Measurements from ENCODE around the gene PFAS.
"Not testable (repeated sequence)": the region's sequence is repeated elsewhere in the genome, so short reads cannot be mapped to it uniquely, and the experiment has no call there.

PFAS gene

DNA sequence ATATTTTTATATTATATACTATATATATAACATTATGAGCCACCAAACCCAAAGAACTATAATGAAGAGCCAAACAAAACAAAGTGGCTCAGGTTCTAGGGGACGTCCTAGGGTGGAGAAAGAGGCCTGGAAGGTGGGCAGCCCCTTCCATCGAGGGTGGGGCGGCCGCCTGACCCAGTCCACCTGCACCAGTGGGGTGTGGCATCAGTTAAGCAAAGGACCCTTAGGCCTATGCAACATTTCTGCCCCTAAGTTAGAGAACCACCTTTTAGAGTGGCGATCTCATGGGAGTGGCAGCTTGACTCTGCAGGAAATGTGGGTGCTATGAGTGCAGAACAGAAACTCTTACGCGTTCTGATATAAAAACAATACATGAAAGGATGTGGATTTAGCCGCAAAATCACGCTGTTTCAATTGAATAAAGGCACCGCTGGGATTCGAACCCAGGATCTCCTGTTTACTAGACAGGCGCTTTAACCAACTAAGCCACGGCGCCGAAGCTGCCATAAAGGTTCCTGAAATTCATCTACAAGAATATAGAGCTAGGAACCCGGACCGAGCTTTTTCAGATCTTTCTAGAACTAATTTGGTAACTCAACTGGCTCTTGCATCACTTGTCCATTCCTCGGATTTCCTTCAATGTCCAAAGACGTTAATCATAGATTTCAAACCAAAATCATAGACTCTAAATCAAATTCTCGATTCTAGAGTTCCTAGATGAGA is 23.1 kb upstream of the PFAS start:
- DNase-seq, result peak in 8 of 10 donors; percentile 26 to 85 (median 50)
- intact Hi-C loops (cut with DNase I), result no loop called here

DNA sequence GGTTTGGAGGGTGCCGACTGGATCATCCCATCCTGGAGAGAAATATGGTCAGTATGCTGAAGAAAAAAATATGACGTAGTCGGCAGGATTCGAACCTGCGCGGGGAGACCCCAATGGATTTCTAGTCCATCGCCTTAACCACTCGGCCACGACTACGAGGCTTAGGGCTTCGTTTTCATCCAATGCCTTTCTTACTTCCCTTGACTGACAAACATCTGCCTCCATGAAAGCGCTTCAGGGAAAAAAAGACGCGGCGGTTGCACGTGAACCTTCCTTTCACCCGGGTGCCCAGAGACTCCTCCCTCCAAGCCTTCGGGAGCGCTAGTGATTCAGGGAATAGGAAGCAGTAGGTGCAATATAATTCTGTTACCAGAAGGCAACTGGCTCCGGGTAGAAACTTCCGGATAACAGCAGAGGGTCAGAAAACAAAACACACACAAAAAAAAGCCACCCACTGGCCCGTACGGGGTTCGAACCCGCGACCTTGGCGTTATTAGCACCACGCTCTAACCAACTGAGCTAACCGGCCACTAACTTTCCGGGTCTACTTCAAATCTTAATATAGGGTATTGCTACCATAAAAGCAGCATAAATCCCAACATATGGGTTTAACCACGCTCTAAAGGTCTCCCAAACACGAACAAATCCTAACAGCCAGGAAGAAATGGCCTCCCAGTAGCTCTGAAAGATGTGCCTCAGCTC is 22.4 kb upstream of the PFAS start:
- intact Hi-C loops (cut with DNase I), result no loop called here
- peak; percentile 32 to 94 (median 68) for DNase-seq

DNA sequence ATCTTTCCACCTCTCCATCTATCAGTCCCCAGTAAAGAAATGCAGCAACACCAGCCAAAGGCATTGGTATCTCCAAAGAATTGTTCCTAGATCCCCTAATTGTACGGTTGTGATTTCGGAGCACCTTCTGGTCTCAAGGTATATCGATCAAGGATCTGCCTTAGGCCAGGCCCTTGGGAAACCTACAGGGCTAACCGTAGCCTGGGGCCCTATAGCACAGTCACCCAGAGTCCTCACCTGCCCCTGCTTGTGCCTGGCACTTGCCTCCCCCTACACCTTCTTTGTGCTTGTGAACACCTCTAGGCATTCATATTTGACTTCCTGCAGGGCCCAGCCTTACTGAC is 21.9 kb upstream of the PFAS start:
- DNase-seq, result peak in 2 of 10 donors; percentile 12 to 13

DNA sequence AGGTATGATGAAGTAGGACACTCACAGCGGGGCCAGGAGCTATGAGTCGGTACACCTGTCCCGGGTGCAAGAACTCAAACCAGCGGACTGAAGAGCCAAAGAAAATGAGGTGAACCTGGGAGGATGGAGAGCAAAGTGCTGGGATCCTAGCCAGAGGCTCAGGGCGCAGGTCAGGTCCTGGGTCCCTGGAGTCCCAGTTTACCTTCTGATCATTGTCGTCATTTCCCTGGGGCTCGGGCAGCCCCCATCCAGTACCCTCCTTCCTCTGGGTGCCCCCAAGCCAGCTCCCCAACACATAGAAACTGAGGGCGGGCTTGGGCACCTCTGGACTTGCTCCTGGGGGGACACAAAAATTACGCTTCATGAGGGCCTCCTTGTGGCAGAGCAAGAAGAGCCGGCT is 17.4 kb upstream of the PFAS start:
- peak in 1 of 10 donors; percentile 43 for DNase-seq
- intact Hi-C loops (cut with DNase I), result no loop called here

More for the DNA sequence above, 21.9 kb upstream of the PFAS start:
- intact Hi-C loops (cut with DNase I), result no loop called here

DNA sequence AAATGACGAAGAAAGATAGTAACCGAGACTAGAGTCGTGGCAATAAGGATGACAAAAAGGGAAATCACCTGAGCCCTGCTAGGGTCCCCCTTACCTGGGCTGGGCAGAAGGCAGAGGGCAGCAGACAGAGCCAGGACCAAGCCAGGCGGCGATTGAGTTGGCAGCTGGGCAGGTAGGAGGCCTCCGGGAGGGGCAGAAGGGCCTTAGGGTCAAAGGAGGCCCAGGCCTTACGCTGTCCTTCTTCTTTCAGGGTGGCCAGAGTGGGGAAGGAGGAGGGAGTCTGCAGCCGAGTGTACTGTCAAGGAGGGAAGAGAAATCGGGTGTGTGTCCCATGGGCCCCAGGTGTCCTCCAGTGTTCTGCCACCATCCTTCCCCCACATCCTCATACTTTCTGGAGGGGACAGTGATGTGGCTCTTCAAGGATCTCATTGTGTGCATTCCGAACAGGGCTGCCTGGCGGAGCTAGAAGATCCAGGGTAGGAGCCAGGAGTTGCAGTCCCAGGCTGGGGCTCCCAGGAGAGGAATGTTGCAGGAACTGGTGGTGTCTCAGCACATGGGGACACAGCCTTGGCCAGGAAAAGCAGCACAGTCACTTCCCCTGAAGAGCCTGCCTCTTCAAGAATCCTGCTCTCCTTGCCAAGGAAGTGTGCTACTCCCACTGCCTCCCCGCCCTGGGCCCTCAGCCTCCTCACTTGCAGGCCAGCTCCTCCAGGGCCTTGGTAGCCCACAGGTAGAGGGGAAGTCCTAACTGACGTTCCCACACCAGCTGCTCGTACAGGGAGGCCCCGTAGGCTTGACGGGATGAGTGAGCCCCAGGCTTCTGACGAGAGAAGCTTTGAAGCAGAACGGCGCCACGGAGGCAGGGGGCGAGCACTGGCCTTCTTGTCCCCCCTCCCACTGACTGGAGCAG is 14.5 kb upstream of the PFAS start:
- intact Hi-C loops (cut with DNase I), result no loop called here
- peak in 1 of 10 donors; percentile 52 for DNase-seq

DNA sequence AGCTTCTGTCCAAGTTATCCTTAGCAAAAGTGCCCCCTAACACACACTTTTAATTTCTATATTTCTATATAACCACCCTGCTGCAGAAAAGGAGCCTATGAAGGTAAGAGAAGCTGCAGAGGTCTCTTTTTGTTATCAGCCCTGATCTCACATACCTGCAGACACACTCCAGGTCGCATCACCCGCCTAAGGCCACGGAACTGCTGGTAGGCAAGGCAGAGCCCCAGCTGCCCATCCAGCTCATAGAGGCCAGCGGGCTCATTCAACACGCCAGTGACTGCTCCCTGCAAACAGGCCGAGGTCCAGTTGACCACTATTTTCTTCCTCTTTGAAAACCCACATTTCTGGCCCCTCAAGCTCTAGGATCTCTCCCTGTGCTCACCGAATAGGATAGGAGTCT is 13.4 kb upstream of the PFAS start:
- intact Hi-C loops (cut with DNase I), result no loop called here
- peak in 1 of 10 donors; percentile 32 for DNase-seq

DNA sequence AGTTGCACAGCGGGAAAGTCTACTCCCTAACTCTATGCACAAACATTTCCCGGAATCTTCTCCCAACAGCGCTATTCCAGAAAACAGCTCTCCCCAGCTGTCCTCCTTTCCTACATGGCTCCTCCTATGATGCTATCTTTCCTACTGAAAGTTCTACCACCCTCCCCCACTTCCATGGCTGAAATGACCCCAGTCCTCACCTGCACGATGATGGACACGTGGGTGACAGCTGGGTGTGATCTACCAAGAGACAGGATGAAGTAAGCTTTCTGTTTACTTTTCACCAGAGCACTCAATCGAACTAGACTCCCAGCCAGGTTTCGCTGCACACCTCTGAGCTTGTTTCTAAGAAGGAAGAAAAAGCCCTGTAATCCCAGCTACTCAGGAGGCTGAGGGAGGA is 11.9 kb upstream of the PFAS start:
- peak in 2 of 10 donors; percentile 1 to 2 for DNase-seq
- intact Hi-C loops (cut with DNase I), result no loop called here

DNA sequence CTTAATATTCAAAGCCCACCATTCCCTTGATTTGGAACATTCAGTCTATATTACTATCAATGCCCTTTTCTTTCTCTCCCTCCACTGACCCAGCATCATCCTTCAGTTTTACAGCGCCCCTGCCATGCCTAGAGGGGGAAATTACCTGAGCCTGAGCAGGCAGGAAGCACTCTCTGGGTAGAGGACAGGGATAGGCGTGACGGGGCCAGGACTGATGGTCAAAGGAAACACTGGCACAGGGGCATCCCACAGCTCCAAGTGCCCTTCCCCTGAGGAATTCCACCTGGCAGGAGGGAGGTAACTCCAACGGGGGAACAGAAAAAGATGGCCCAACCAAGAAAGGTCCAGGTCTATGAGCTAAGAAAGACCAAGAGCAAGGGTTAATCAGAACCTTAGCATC is 11.2 kb upstream of the PFAS start:
- intact Hi-C loops (cut with DNase I), result no loop called here
- DNase-seq, result peak in 2 of 10 donors; percentile 26 to 59

DNA sequence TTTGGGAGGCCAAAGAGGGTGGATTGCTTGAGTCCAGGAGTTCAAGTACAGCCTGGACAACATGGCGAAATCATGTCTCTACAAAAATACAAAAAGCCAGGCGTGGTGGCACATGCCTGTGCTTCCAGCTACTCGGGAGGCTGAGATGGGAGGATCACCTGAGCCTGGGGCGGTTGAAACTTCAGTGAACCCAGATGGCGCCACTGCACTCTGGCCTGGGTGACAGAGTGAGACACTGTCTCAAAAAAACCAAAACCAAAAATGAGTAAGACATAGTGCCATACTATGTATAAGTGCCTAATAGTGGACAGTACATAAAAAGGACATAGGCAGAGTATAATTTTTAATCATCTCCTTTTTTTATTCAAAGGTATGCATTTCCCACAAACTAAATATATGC is 5.3 kb upstream of the PFAS start:
- intact Hi-C loops (cut with DNase I), result no loop called here

DNA sequence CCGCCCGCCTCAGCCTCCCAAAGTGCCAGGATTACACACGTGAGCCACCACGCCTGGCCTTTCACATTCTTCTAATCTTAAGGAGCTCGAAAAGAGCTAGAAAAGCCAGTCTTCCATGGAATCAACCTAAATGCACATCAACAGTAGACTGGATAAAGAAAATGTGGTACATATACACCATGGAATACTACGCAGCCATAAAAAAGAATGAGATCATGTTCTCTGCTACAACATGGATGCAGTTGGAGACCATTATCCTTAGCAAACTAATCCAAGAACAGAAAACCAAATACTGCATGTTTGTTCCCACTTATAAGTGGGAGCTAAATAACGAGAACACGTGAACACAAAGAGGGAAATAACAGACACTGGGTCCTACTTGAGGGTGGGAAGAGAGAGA is 4.3 kb upstream of the PFAS start:
- intact Hi-C loops (cut with DNase I), result no loop called here
- DNase-seq, result no peak

More for the DNA sequence above, 5.3 kb upstream of the PFAS start:
- DNase-seq, result peak in 2 of 10 donors; percentile 3 to 19

DNA sequence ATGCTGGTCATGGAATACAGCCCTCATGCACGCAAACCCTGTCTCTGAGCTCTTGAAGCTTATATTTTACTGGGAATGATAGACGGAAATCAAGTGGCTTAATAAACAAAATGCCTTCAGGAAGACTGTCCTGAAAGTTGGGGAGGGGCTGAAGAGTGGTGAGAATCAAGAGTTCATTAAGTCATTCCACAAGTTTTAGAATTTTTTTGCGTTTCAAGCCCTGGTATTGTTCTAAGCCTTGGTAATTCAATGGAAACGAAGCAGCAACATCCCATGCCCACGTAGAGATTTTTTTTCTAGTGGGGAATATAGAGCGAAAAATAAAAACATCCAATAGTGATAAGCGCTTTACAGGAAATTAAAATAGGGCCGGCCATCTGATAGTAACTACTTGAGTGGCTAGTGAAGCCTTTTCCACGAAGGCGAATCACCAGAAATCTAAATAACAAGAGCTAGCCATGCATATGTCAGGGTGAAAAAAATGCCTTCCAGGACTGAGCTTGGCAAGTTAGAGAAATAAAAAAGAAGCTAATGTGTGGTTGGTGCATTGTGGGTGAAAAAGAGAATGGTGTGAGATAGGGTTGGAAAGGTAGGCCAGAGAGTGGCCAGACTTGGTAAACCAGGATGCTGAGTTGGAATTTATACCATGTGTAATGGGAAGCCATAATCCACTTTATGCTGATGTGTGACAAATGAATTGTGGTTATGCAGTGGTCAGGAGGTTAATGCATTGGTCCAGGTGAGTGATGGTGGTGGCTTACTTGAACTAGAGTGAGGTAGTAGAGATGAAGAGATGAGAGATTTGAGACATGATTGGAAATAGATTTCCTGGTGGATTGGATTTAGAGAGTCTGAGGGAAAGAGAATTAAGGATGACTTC is 772 bp downstream of the PFAS start:
- intact Hi-C loops (cut with DNase I), result loop anchor here (2.0 kb wide), 2 partner anchors 27 to 45 kb away; partner anchors contain the start of gene SLC25A35
- DNase-seq, result no peak

DNA sequence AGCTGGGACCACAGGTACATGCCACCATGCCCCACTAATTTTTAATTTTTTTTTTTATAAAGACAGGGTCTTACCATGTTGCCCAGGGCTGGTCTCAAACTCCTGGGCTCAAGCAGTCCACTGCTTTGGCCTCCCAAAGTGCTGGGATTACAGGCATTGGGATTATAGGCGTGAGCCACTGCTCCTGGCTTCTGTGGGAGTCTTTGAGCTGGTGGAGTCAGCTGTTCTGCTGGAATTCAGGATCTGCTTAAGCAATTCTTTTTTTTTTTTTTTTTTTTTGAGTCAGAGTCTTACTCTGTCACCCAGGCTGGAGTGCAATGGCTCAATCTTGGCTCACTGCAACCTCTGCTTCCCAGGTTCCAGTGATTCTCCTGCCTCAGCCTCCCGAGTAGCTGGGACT is 2.3 kb downstream of the PFAS start:
- intact Hi-C loops (cut with DNase I), result not testable (repeated sequence)
- DNase-seq, result peak in 1 of 10 donors; percentile 12

DNA sequence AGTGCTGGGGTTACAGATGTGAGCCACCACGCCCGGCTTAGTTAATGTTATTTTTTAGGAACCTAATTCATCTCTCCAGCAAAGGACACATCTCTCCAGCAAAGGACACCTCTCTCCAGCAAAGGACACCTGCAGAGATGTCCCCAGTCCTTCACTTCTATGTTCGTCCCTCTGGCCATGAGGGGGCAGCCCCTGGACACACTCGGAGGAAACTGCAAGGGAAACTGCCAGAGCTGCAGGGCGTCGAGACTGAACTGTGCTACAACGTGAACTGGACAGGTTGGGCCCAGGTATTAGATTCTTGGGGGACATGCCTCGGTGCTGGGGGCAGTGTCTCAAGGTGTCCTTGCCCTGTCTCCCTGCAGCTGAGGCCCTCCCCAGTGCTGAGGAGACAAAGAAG is 4.7 kb downstream of the PFAS start:
- peak in 4 of 10 donors; percentile 43 to 87 (median 52) for DNase-seq

DNA sequence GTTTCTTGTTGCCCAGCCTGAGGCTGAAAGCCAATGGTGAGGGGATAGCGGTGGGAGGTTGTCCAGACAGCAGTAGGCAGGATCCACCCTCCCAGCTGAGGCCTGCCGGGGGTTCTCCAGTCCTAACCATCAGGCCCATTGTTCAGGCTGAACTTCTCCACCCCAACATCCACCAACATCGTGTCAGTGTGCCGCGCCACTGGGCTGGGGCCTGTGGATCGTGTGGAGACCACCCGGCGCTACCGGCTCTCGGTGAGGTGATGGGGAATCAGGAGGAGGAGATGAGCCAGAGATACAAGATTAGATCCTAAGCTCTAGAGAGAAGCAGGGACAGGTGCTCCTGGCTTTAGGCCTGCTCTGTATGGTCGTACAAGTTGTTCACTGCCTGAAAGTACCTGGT is 5.8 kb downstream of the PFAS start:
- DNase-seq, result peak in 1 of 10 donors; percentile 22
- intact Hi-C loops (cut with DNase I), result no loop called here

More for the DNA sequence above, 4.7 kb downstream of the PFAS start:
- intact Hi-C loops (cut with DNase I), result no loop called here

DNA sequence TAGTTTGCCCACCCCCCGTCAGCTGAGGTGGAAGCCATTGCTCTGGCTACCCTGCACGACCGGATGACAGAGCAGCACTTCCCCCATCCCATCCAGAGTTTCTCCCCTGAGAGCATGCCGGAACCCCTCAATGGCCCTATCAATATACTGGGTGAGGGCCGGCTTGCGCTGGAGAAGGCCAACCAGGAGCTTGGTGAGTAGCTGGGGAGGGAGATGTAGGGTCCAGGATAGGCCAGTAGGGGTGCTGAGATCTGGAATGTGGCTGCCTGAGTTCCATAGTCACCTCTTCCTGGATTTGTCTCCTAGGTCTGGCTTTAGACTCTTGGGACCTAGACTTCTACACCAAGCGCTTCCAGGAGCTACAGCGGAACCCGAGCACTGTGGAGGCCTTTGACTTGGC is 6.4 kb downstream of the PFAS start:
- intact Hi-C loops (cut with DNase I), result no loop called here
- DNase-seq, result peak in 2 of 10 donors; percentile 9 to 31

DNA sequence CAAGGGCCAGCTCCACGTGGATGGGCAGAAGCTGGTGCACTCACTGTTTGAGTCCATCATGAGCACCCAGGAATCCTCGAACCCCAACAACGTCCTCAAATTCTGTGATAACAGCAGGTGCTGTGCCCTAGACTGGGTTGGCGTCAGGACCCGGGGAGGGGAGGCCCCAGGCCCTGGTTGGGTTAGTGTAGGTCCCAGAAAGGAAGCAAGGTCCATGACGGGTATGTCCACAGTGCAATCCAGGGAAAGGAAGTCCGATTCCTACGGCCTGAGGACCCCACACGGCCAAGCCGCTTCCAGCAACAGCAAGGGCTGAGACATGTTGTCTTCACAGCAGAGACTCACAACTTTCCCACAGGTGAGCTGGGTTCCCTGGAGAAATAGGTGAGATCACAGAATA is 7.2 kb downstream of the PFAS start:
- intact Hi-C loops (cut with DNase I), result no loop called here
- DNase-seq, result peak in 2 of 10 donors; percentile 43 to 80

DNA sequence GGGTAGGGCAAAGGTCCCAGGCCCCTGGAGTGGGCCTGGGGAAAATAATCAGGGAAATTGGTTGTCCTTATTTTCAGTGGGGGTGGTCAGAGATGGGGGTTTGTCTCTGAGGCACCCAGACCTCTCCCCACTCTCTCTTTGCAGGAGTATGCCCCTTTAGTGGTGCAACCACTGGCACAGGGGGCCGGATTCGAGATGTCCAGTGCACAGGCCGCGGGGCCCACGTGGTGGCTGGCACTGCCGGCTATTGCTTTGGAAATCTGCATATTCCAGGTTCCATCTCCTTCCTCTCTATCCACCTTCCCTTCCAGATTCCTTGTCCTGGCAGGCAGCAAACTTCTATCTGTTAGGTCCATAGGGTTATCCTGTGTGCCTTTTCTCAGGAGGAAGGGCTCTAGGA is 7.6 kb downstream of the PFAS start:
- DNase-seq, result peak in 2 of 10 donors; percentile 7 to 66
- intact Hi-C loops (cut with DNase I), result no loop called here

DNA sequence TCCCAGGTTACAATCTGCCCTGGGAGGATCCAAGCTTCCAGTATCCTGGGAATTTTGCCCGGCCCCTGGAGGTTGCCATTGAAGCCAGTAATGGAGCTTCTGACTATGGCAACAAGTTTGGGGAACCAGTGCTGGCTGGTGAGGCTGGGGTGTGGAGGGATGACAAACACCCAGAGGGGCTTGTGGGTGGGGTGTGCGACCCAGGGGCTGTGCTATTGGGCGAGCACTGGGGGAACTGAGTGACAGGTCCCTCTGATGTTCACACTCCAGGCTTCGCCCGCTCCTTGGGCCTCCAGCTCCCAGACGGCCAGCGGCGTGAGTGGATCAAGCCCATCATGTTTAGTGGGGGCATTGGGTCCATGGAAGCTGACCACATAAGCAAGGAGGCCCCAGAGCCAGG is 8.7 kb downstream of the PFAS start:
- peak in 3 of 10 donors; percentile 38 to 74 (median 50) for DNase-seq
- intact Hi-C loops (cut with DNase I), result no loop called here

DNA sequence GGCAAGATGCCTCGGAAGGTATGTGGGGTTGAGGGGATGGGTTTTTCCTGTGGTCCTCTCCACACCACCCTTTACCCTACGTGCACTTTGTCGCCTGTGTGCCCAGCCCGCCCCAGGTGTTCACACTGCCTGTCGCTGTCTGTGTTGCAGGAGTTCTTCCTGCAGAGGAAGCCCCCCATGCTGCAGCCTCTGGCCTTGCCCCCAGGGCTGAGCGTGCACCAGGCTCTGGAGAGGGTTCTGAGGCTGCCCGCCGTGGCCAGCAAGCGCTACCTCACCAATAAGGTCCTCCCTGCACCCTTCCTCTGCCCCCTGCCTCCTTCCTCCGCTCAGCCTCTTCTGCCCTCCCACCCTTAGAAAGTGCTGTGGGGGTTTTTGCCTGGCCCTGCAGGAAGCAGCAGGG is 15.2 kb downstream of the PFAS start:
- intact Hi-C loops (cut with DNase I), result no loop called here
- DNase-seq, result peak in 2 of 10 donors; percentile 33 to 42

All from posterior cingulate gyrus (tissue), 11 donors.